HG03039 (cell line): ENCODE data around the gene ZNF207.
"Not testable (repeated sequence)": the region's sequence is repeated elsewhere in the genome, so short reads cannot be mapped to it uniquely, and the experiment has no call there.

Experiments used
- ATAC-seq: cut with Tn5 transposase; IDR thresholded peaks from one replicate; pipeline ENCODE4 v1.9.1; 2021; ENCODE audit warnings: mild to moderate bottlenecking, moderate library complexity; ENCODE audit not compliant: unreplicated experiment

ZNF207 gene

DNA sequence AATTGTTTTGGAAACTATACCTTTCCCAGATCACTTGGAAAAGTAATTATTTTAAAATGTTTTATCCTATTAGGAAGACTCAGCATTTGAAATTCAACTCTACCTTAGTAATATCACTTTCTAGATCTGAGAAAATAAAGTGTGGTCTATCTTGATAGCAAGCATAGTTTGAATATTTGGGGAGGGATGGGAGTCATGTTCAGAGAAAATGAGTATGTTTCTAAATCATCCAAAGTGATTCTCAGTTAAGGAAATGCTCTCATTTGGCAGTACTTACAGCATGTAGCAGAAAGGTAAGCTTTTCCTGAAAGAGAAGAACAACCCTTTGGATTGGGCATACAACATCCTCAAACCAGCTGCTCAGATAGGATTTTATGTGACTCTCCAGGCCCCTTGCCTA is 14.9 kb upstream of the ZNF207 start:
- no peak for ATAC-seq

DNA sequence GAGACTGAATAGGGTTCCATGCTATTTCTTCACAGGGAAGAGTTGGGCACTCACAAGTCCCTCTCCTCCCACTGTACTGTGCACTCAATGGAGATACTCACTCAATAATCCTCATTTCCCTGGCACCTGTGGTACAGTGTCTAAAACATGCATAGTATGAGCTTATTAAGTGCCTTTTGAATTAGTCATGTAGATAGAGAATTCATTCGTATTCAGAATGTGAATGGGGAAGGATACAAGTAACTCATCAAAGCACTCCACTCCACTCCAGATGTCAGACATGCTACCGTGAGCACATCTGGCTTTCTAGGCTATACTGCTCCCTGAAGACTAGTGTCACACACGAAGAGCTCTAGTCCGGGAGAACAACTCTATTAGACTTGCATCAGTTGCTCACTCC is 14.3 kb upstream of the ZNF207 start:
- no peak for ATAC-seq

DNA sequence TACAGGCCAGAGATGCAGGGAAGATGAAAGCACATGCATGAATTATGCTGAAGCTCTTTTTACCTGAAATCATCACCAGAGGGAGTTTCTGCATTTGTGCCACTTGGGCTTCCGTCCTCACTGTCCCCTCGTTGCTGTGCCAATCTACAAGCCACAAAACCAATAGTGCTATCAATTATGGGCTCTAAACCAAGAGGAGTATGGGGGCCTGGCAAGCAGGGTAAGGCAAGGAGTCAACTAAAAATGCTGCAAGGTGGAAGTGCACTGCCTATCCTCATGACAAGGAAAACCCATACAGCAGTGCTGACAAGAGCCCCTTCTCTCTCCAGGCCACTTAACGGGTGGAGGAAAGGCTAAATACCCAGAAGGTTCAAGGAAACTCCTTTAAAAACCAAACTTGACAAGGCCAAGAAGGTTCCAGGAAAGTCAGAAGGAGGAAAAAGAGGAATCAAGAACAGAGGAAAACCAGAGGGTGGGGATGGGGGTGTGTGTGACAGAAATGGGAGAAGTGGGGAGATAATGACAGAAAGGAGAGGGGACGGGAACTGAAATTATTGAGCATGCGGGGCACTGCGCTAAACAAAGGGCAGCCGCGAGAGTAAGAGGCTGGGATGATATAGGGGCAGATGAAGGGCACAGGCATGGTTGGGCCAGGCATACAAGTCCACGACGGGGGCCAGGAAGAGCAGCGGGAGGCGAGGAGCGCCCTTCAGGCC is 8.7 kb upstream of the ZNF207 start:
- ATAC-seq, result no peak

DNA sequence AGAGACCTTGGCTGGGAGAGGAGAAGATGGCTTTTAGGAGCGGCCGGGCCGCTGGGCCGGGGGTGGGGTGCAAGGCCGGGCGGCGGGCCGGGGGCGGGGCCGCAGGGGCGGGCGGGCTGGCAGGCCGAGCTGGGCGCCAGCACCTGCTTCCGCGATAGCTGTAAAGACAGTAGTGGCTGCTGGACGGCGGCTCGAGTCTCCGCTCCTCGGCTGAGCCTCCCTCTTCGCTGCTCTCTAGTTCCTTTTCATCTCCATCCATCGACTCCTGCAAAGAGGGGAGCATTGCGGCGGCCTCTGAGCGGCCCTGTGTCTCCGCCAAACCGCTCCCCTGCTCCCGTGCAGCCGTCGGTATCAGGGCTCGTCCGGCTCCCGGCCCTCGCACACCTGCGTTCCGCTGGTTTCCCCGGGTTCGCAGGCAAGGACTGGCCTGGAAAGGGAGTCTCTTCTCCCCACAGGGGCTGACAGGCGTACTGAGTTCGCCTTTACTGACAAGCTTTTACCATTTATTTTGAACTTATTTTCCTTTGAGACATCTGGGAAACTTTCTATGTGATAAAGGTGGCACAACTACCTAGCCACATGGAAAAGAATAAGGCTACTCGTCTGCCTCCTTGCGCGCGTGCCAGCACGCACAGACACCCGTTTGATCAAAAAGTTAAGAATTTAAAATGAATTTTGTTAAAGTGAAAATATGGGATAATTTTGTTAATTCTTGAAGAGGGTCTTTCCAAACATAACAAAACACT is 7.9 kb upstream of the ZNF207 start, which contains the start of gene C17orf75:
Gene C17orf75 (minus strand): TSS at position 317 of the 746 bp plus-strand sequence. CDS start 34 bp downstream, at position 283.
- ATAC-seq, result peak; percentile 61

DNA sequence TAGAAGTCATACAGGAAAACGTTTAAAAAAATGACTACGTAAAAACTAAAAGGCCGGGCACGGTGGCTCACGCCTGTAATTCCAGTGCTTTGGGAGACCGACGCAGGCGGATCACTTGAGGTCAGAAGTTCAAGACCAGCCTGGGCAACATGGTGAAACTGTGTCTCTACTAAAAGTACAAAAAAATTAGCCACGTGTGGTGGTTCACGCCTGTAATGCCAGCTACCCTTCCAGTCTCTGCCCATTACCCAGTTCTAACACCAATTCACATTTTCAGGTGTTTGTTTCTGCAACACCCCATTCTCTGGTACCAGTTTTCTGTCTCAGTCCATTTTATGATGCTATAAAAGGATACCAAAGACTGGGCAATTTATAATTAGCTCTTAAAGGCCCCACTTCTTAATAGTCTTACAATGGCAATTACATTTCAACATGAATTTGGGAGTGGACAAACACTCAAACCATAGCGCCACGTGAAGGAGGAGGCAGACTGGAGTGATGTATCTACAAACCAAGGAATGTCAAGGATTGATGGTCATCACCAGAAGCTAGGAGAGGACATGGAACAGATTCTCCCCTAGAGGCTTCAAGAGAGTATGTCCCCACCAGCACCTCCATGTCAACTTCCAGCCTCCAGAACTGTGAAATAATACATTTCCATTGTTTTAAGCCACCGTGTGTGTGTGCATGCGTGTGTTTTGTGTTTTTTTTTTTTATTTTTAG is 7.2 kb upstream of the ZNF207 start:
- no peak for ATAC-seq

DNA sequence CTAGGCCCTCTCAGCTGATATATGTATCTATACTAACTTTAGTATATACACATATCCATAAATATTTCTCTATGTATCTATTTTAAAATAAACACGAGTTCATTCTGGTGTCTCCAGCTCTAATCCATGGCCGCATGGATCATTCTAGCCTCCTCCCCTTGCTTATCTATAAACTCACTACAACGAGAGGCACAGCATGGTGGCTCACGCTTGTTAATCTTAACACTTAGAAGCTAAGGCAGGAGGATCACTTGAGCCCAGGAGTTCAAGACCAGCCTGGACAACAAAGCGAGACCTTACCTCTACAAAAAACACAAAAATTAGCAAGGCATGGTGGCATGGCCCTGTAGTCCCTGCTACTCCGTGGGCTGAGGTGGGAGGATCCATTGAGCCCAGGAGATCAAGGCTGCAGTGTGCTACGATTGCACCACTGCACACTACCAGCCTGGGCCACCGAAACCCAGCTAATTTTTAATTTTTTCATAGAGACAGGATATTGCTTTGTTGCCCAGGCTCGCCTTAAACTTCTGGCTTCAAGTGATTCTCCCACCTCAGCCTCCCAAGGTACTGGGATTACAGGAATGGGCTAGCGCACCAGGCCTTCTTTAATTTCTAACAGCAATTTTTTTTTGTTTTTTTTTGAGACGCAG is 3.9 kb upstream of the ZNF207 start:
- ATAC-seq, result no peak

DNA sequence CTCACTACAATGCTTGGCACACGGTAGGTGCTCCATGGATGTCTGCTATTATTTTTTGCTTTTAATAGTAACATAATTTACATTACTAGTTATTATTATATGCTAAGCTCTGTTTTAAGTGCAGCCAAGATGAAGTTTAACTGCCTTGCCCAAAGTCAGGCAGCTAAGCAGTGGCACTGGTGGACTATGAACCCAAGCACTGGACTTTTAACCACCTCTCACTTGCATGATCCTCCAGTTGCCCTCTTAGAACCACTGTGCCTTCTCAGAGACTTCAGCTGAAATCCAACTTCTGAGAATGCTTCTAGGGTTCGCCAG is 1.5 kb upstream of the ZNF207 start:
- ATAC-seq, result no peak

DNA sequence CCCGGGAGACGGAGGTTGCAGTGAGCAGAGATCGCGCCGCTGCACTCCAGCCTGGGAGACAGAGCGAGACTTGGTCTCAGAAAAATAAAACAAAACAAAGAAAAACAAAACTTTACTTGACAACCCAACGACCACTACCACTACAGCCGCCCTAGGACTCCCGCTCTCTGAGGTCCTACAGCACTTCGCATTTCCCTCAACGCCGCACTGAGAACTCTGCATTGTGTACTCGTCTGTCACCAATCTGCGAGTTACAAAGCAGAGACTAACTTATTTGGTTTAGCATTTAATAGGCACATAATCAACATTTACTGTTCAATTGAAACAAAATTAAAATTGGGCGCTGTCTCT is 479 bp upstream of the ZNF207 start:
- no peak for ATAC-seq

DNA sequence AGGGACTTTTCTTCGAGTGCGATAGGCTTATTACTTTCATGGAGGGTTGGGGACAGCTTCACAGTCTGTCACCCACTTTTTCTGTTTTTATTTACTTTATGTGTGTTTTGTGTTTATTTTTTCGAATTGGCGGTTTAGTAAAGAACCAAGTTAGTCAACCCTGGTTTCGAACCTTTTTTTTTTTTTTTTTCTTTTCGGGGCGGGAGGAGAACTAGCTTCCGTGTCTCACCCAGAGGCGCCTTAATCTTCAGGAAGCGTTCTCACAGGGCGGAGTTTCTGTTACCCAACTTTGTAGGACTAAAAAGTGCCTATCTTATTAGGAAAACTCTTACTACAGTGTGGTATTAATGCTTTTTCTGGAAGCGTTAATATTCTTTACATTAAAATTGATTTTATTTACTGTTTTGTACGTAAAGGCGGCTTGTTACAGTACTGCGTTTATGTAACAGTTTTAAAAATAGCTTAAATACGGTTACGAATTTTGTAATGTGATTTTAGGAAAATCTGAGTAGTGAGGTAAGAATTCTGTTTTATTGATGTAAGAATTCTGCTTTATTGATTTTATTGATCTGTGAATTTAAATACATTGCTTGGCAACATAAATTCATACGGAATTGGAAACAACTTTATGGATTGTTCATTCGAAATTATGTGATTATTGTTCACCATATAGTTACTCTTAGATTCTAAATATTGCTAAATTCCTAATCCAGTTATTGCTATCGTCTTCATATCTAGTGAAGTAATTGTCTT is 885 bp downstream of the ZNF207 start:
- ATAC-seq, result no peak

DNA sequence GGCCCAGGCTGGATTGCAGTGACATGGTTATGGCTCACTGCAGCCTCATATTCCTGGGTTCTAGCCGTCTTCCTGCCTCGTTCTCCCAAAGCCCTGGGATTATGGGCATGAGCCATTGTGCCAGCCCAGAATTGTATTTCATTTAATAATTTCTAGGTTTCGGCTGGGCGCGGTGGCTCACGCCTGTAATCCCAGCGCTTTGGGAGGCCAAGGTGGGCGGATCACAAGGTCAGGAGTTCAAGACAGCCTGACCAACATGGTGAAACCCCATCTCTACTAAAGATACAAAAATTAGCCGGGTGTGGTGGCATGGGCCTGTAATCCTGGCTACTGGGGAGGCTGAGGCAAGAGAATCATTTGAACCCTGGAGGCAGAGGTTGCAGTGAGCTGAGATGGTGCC is 2.8 kb downstream of the ZNF207 start:
- not testable (repeated sequence) for ATAC-seq

DNA sequence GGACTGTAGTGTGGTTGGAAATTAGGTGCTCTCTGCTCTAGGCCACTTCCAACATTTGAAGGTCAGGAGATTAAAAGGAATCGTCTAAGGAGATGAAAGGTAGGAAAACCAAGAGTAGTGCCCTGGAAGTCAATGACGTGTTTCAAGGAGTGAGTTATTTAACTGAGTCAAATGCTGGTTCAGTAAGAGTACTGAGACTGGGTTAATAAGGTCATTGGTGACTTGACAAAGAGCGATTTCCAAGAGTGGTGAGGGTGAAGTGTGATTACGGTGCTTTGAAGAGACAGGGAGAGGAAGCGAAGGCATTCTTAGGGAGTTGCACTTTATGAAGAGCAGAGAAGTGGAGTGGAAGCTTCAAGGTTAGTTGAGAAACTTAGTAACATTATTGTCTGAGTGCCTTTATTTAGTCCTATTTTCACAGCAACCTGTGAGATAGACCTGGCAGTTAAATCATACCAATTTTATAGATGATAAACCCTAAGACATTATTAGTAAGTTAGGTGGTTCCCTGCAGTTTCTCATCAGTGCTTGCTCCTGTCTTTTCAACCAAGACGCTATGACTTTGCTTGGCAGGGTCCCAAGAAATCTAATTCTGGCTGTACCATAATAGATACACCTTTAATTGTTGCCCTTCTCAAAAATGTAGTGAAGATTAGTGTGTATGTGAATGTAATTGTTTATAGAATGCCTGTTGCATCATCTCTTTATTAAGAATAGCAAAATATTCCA is 5.9 kb downstream of the ZNF207 start:
- no peak for ATAC-seq

DNA sequence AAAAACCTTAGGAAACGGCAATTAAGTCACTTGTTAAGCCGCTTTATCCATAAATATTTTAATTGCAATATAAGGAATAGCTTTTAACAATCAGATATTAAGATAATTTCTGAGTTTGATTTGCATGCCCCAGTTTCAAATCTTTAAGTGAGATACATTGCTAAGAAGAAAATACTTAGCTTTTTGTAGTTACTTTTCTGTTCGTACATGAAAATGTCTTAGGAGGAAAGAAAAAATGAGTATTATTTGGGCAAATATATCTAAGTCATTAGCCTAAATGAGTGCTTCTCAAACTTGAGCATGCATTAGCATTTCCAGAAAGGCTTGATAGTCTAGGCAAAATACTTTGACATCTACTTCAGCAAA is 6.4 kb downstream of the ZNF207 start:
- ATAC-seq, result no peak

DNA sequence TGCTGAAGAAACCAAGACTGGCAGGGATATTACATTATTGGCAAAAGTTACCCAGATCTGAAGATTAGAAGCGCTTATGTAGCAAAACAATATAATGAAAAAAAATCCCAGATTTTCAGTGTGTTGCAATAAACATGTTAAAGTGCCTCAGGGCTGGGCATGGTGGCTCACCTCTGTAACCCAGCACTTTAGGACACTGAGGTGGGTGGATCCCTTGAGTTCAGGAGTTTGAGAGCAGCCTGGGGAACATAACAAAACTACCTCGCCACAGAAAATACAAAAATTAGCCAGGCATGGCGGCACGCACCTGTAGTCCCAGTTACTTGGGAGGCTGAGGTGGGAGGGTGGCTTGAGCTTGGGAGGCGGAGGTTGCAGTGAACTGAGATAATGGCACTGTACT is 6.8 kb downstream of the ZNF207 start:
- no peak for ATAC-seq

DNA sequence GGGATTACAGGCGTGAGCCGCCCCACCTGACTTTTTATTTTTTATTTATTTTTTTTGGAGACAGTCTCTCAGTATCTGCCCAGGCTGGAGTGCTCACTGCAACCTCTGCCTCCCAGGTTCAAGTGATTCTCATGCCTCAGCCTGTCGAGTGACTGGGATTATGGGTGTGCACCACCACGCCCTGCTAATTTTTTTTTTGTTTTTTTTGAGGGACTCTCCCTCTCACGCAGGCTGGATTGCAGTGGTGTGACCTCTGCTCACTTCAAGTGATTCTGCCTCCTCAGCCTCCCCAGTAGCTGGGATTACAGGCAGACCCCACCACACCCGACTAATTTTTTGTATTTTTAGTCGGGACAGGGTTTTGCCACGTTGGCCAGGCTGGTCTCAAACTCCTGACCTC is 7.7 kb downstream of the ZNF207 start:
- no peak for ATAC-seq

DNA sequence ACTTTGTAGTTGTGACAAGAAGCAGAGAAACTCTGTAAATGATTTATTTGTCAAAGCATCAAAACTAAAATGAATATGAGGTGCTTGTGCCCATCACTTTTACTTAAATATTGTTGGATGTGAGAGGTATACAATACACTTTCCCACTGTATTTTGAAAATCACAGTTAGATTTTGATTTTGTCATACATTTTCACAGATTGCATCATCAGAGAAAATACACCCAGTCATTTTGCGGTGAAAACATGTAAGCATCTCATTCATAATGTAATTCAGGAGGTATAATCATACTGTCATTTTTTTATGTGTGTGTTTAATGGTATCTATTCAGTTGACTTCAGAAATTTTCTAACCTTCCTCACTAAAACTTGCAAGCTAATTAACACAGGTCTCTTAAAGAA is 11.3 kb downstream of the ZNF207 start:
- no peak for ATAC-seq

DNA sequence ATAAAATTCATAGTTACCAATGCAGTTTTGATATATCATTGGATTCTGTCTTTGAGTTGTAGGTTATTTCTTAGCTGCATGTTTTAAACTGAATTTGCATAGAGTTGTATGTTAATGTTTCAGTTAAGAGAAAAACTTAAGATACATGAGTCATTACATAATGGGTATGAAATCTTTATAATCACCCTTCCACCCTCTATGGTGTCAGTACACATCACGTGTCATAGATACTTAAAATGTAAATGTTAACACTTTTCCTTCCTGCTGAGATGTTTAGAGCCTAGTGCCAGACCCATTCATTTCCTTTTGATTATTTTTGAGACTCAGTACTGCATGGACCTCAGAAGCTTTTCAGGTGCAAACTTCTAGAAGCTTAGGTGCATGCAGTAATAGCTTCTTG is 20.5 kb downstream of the ZNF207 start:
- no peak for ATAC-seq

DNA sequence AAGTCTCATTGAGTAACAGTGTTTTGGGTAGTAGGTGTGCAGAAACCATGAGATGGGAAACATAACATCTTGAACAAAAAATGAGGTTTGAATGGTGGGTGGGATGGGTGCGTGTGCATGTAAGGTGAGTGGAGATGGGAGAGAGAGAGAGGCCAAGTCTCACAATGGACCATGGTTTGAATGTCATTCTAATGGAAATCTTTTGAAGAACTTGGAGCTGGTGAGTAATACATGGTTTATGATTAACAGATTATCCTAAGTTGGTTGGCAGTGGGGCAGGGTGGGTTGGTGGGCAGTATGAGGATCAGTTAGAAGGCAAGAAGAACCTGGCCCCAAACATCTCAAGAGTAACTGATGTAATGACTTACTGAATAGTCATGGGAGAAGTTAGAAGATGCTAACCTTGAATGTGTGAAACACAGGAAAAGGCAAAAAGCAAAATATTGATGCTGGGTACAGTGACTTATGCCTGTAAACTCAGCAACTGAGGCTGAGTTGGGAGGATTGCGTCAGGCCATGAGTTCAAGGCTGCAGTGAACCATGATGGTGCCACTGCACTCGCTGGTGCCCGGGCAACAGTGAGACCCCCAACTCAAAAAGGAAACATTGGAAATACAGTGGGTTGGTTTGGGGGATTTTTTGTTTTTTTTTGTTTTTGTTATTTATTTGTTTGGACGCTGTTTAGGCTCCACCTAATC is 32.7 kb downstream of the ZNF207 start:
- ATAC-seq, result no peak

DNA sequence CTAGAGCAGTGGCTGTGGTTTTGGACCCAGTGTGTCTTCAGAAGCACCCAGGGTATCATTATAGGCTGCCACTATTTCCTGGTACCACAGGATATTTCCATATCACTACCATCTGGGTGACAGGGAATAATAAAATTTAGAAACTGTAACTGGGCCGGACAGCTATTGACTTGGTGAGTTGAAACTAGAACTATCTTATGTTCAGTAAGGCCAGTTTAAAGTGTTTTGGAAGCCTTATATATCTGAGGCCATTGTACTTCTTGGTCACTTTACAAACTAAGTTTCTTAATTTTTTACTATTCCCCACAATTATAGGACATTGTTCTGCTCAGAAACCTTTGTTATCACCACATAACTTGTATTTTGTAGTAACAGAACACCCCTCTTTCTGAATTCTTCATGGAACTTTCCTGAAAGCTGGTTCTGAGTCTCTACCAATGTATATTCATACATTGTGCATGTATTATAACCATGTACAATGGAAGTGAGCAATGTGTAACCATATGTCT is 34.0 kb downstream of the ZNF207 start:
- no peak for ATAC-seq

DNA sequence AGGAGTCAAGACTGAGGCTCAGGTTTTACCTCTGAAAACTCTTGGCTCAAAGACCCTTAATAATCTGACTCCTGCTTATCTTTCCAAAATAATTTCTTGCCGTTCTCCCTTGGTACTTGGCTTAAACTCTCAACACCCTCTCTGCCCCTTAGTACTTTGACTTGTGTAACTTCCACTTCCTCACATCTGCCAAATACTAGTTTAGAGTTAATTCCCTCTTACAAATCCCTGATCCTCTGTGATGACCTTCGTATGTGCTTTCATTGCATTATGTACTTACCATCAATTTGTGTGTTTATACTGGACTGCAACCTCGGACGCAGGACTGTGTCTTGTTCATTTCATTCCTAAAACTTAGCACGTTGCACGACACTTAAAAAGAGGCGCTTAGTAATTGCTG is 35.2 kb downstream of the ZNF207 start:
- ATAC-seq, result no peak

DNA sequence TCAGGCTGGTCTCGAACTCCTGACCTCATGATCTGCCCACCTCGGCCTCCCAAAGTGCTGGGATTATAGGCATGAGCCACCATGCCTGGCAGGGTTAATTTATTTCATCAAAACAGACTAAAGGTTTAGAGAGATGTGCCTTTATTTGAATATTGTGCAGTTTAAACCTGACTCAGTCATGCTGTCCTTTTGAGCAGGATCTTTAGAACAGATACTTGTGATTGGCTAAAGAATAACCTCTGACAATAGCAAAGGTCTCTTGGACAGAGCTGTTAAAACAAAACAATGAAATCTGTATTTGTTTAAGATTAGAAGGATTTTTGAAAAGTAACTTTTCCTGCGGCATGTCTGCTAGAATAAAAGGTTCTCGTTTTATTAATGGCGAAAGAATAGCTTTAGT is 36.0 kb downstream of the ZNF207 start:
- ATAC-seq, result no peak
